Sigmoid colon (tissue), 7 donors: ENCODE measurements around the gene CAPN6. TPM values are rescaled to one million over a fixed set of nuclear protein-coding genes. Genes with fewer than 3 reads are reported as not detected.

ENCODE experiments used
- DNase-seq: peaks from one replicate; pipeline ENCODE4 v3.0.0-alpha.2; 2019
- H3K27ac ChIP-seq, 4 donors: fragments of 200-600 bp; sonication (generic); one replicate each; pipeline ENCODE4 v1.5.1; 2016 to 2019; ENCODE audit warnings: mild to moderate bottlenecking in 1 of 4
- H3K27me3 ChIP-seq, 3 donors: fragments of 200-600 bp; sonication (generic); one replicate each; pipeline ENCODE4 v1.5.1; 2019; ENCODE audit warnings: mild to moderate bottlenecking in 1 of 3
- H3K36me3 ChIP-seq, 4 donors: fragments of 200-600 bp; sonication (generic); one replicate each; pipeline ENCODE4 v1.5.1; 2016 to 2019
- H3K4me1 ChIP-seq, 4 donors: fragments of 200-600 bp; sonication (generic); one replicate each; pipeline ENCODE4 v1.5.1; 2017 to 2019
- H3K4me3 ChIP-seq, 4 donors: fragments of 200-600 bp; sonication (generic); one replicate each; pipeline ENCODE4 v1.5.1; 2017 to 2019; ENCODE audit warnings: mild to moderate bottlenecking in 2 of 4, moderate library complexity in 1 of 4
- H3K9me3 ChIP-seq, 4 donors: fragments of 200-600 bp in 3 of 4; sonication (generic) in 3 of 4; one replicate each; pipeline versions ENCODE4 v1.5.1 to v1.6.1; 2013 to 2019
- CTCF ChIP-seq, 4 experiments: fragments of 450-650 bp in 3 of 4; fragments of 200-600 bp in 1 of 4; IDR thresholded peaks; one replicate each; pipeline ENCODE4 v1.5.1; 2016 to 2019; ENCODE audit warnings: antibody characterized with exemption in 4 of 4, mild to moderate bottlenecking in 3 of 4, moderate library complexity in 2 of 4
- EP300 ChIP-seq, 4 donors: sonication (generic); formaldehyde crosslinking; IDR thresholded peaks; one replicate each; pipeline ENCODE4 v1.6.1; 2017; ENCODE audit warnings: antibody characterized with exemption in 4 of 4
- POLR2A ChIP-seq, 2 donors: fragments of 450-650 bp; IDR thresholded peaks; one replicate each; pipeline ENCODE4 v1.6.1; 2016; ENCODE audit warnings: antibody characterized with exemption in 2 of 2, mild to moderate bottlenecking in 2 of 2, moderate library complexity in 2 of 2
- POLR2AphosphoS5 ChIP-seq, 4 donors: sonication (generic); formaldehyde crosslinking; IDR thresholded peaks; one replicate each; pipeline ENCODE4 v1.6.1; 2017; ENCODE audit warnings: antibody characterized with exemption in 4 of 4
- whole genome bisulfite sequencing, 2 donors: extraction: QIAGEN DNeasy Blood & Tissue Kit; methylation state at CpG; one replicate each; pipeline ENCODE4 v1.1.7; 2013; 5-methylcytosine and 5-hydroxymethylcytosine counted together
- intact Hi-C: fragments of 100-400 bp; cut with DNase I; formaldehyde crosslinking; loops from one replicate; pipeline ENCODE4 v1.15.1; 2023
- polyA plus RNA-seq, 3 donors: library from polyadenylated mRNA; stranded (reverse); fragments of 200-250 nt; gene quantifications; one replicate each; pipeline ENCODE4 v1.2.3, GENCODE V29; 2013
- total RNA-seq, 4 donors: library from RNA; depleted of rRNA; stranded (reverse); fragments of >200 nt; gene quantifications; one replicate each; pipeline ENCODE4 v1.1.0, GENCODE V29; 2016
- donor health status: healthy with polysubstance abuse.
- donor health status: Bipolar disorder and iron deficiency.
- donor health status: healthy.

The CAPN6 gene
- total and polyA plus RNA-seq, 7 donors = 0.81 to 2.8 (median 1.2) TPM

GRCh38 chrX:111262086-111262485 is 8.2 kb downstream of the CAPN6 start:
- Histone ChIP-seq H3K27ac (no peak overlapping the region), H3K4me1 (no peaks in the 10 kb centered on the region), H3K36me3 (no peaks in the 10 kb centered on the region), H3K4me3 (no peak overlapping the region), H3K27me3 (no peaks in the 10 kb centered on the region), H3K9me3 (no peaks in the 10 kb centered on the region)
- DNase-seq = no peak
- TF ChIP-seq CTCF (IDR thresholded peaks at IDR 0.05) (no peak), POLR2A (IDR thresholded peaks at IDR 0.05) (no peak), POLR2AphosphoS5 (IDR thresholded peaks at IDR 0.05) (no peak), EP300 (IDR thresholded peaks at IDR 0.05) (no peak)
- 69 to 75% methylated on average over 3 of the region's 3 CpGs for WGBS, 2 donors
- intact Hi-C loops = no loop called here

- 78 to 80% methylated on average over 3 of the region's 3 CpGs for WGBS, 2 donors
- no peak for DNase-seq
- Histone ChIP-seq H3K27me3 (no peaks in the 10 kb centered on the region), H3K27ac (no peak overlapping the region), H3K4me3 (no peak overlapping the region), H3K9me3 (no peaks in the 10 kb centered on the region), H3K36me3 (no peaks in the 10 kb centered on the region), H3K4me1 (no peaks in the 10 kb centered on the region)
- intact Hi-C loops = no loop called here
- no peak for TF ChIP-seq EP300 (IDR thresholded peaks at IDR 0.05)
- no peak for TF ChIP-seq CTCF (IDR thresholded peaks at IDR 0.05)
- no peak for TF ChIP-seq POLR2A (IDR thresholded peaks at IDR 0.05)
- no peak for TF ChIP-seq POLR2AphosphoS5 (IDR thresholded peaks at IDR 0.05)
Observed at GRCh38 chrX:111260451-111260850, 9.8 kb downstream of the CAPN6 start.

DNA sequence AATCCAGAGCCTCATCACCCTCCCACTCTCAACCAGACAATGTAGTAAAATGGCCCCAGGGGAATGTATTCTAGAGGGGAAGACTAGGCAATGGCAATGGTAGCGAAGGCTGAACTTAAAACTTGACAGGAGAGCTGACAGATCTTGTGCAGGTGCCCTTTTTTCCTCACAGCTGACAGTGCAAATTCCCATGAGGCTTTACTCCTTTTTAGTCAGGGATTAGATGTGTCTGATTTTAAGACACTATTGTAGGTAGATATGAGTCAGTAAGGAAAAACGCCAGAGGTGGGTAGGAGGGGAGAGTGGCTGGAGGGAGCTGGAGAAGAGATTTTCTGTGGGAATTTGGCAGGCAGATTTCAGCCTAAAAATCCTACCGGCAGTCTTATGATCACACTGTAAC is 10.7 kb downstream of the CAPN6 start:
- WGBS, 2 donors = 85 to 90% methylated on average over 3 of the region's 3 CpGs
- Histone ChIP-seq H3K36me3 (no peaks in the 10 kb centered on the region), H3K27ac (no peak overlapping the region), H3K4me1 (no peaks in the 10 kb centered on the region), H3K4me3 (no peak overlapping the region), H3K9me3 (no peaks in the 10 kb centered on the region), H3K27me3 (no peaks in the 10 kb centered on the region)
- intact Hi-C loops = no loop called here
- DNase-seq = no peak
- no peak for TF ChIP-seq CTCF (IDR thresholded peaks at IDR 0.05)
- no peak for TF ChIP-seq POLR2A (IDR thresholded peaks at IDR 0.05)
- no peak for TF ChIP-seq EP300 (IDR thresholded peaks at IDR 0.05)
- TF ChIP-seq POLR2AphosphoS5 (IDR thresholded peaks at IDR 0.05) = no peak

DNA sequence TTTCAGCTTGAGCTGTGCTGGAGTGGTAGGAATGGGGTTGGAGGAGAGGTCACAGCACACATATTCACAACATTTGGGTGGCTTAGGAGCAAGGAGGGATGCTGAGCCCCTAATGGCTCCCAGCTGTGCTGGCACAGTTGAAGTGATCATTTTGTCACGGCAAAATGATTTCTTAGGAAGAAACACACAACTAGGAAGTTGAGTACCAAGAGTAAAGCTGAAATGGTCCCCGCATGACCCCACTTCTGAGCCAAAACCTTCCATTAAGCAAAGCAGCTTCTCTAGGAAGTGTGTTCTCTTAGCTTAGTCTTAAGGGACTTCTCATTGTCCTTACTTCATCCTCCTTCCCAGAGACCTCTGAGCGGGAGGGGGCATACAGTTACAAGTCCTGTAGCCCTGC is 12.6 kb downstream of the CAPN6 start:
- Histone ChIP-seq H3K4me3 (no peak overlapping the region), H3K9me3 (no peaks in the 10 kb centered on the region), H3K27me3 (no peaks in the 10 kb centered on the region), H3K27ac (no peak overlapping the region), H3K36me3 (no peaks in the 10 kb centered on the region), H3K4me1 (no peaks in the 10 kb centered on the region)
- TF ChIP-seq POLR2AphosphoS5 (IDR thresholded peaks at IDR 0.05) (peak in 1 of 4 donors; percentile 18), POLR2A (IDR thresholded peaks at IDR 0.05) (no peak), EP300 (IDR thresholded peaks at IDR 0.05) (no peak), CTCF (IDR thresholded peaks at IDR 0.05) (no peak)
- 77 to 83% methylated on average over 3 of the region's 3 CpGs for WGBS, 2 donors
- intact Hi-C loops = no loop called here
- DNase-seq = no peak
